Measurements from ENCODE around the gene MPZL1.

The MPZL1 gene

DNA sequence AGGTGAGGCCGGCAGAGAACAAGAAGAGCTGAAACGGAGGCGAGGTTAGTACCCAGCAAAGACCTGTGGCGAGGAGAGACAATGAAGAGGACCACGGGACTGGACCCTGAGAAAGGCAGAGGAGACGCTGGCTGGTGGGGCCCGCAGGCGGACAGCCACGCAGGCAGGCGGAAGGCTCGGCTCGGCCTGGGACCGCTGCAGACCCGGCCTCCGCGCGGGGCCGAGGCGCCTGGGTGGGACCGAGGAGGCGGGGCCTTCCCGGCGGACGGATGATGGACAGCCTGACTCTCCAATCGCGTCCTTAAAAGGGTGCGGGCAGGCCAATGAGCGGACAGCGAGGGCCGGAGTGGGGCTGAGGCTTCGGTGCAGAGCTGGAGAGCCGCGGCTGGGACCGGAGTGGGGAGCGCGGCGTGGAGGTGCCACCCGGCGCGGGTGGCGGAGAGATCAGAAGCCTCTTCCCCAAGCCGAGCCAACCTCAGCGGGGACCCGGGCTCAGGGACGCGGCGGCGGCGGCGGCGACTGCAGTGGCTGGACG lies at the start of gene MPZL1:
Gene MPZL1 (plus strand): TSS at position 366 of the 535 bp plus-strand sequence. CDS start 170 bp downstream, outside the sequence.
- DNase-seq = no peak

DNA sequence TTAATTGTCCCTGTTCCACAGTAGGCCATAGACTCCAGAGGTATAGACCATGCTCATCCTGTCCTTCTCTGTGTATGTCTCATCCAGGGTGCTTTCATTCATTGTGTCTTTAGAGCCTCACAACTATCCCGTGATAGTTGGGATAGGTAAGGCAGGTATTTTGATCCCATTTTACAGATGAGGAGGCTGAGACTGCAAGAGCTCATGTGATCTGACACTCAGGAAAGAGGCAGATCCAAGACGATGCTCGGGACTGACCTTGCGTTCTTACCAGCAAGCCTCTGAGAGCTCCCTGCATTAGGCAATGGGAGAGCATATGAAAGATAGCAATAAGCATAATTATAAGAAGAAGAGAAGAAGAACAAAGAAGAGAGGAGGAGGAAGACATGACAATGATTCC lies 49.0 kb upstream of the MPZL1 start:
- no peak for DNase-seq

GRCh38 chr1:167673265-167673664 lies 48.5 kb upstream of the MPZL1 start:
- DNase-seq = no peak

DNA sequence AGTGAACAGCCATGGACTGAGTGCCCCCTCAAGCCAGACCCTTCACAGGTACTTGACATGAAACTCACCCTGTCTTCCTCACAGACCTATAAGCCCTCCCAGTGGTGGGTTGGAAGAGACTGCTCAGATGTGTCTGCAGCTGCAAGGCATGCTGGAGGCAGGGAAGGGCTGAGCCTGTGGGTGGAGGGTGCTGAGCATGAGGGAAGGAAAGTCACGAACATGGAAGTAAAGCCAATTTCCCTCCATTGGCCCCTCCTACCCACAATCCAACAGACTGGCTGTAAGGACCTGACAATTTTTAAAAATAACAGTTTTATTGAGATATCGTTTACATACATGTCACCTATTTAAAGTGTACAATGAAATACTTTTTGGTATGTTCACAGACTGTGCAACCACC lies 47.6 kb upstream of the MPZL1 start:
- DNase-seq = no peak

DNA sequence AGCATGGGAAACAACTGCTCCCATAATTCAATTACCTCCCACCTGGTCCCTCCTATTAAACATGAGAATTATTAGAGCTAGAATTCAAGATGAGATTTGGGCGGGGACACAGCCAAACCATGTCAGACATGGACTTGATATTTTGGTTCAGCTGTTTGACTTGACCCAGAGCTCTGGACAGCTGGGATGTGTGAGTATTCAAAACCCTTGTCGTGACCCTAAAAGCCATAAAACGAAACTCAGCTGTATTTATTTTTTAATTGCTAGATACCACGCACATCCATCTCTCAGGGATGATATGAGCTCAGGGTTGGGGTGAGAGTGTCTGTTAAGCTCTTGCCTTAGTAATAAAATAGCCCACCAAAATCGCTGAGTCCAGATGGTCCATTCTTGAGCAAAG lies 46.3 kb upstream of the MPZL1 start:
- DNase-seq = no peak

DNA sequence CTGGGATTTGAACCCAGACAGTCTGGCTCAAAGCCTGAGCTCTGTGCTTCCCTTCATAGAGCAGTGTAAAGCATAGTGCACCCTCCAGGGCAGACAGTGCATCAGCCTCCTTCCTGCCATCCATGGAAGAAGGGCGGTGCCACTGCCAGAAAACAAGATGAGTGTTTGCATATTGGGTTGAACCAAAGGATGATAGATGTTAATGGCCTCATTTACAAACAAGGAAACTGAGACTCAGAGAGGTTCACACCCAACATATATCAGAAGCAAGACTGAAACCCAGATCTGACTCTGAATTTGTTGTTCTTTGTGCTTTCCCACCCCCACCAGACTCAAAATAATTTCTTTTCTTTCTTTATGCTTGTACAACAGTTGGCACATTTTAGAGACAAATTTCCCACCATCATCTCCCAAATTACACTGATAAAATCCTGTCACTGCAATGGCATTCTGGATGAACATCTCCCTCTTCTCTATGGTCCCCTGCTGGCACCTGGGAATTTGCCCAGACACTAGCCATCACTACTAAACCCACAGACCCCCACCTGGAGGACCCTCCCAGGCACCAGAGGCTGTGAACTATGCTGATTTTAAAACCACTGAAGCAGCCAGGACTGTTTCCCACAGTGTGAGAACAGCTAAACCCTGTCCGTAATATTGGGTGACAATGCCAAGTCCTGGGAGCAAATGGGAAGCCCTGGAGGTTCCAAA lies 45.4 kb upstream of the MPZL1 start:
- DNase-seq = peak; percentile 49

DNA sequence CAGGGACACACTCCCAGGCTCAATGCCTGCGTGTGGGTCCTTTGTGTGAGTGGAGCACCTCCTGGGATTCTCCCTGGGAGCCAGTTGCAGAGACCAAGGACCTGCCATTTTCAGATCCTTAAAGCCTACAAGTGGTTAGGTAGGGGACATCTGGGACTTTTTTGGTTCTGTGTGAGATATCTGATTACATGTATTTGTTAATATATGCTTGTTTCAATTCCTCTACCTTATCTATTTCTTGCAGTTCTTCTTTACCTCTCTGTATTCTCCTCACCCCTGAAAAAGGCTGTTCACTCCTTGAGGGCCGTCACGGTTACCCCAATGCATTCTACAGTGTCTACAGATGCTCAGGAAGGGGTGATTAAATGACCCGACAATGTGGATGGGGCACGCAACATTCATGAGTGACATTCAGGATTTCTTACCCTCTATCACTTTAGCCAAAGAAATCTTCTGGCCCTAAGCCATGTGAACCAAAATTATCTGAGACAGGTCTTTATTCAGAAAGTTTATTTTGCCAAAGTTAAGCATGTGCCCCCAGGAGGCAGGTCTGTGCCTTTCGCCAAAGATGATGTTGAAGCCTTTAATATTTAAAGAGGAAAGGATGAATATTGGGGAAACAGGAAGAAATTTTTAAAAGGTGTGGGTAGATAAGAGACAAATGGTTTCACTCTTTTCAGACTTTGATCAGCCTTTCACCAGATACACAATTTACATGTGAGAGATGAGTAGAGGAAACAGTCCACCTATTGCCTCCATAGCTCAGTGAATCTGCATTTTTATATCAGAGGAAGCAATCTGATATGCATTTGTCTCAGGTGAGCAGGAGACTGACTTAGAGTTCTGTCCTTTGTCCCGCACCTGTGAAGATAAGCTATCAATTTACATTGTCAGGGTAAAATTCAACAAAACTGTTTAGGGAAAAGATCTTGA lies 44.6 kb upstream of the MPZL1 start:
- no peak for DNase-seq

DNA sequence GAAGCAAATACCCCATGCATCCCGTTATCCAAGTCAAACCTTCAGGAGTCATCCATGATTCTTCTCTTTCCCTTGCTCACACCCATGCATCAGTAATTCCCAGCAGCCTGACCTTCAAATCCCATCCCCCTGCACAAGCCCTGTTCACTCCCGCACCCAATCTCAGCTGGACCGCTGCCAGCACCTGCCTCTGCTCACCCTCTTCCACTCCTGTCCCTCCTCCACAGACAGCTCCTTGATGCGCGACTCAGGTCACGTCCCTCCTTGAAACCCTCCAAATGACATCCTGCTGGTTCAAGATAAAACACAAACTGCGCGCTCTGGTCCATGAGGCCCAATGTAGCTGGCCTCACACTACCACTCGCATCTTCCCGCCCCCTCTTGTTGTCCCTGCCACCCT lies 43.4 kb upstream of the MPZL1 start:
- DNase-seq = no peak

- no peak for DNase-seq
These were observed 42.9 kb upstream of the MPZL1 start for GRCh38 chr1:167678838-167679237.

- no peak for DNase-seq
These were observed 42.1 kb upstream of the MPZL1 start for GRCh38 chr1:167679714-167680113.

DNA sequence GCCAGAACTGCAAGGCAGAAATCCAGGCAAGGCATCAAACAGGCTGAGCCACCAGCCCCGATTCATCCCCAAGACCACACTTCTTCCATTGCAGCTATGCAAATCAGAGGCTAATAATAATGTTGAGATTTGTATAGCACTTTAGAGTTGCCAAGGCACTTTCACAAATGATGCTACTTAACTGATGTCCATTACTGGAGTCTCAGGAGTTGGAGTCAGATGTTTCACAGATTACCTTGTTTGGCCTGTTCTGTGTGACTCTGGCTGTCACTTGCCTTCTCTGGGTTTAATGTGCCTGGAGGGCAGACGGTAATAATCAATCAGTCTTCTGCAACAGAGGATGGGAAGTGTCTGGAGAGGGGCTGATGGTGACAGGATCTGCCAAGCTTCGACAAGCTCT lies 40.8 kb upstream of the MPZL1 start:
- DNase-seq = no peak

DNA sequence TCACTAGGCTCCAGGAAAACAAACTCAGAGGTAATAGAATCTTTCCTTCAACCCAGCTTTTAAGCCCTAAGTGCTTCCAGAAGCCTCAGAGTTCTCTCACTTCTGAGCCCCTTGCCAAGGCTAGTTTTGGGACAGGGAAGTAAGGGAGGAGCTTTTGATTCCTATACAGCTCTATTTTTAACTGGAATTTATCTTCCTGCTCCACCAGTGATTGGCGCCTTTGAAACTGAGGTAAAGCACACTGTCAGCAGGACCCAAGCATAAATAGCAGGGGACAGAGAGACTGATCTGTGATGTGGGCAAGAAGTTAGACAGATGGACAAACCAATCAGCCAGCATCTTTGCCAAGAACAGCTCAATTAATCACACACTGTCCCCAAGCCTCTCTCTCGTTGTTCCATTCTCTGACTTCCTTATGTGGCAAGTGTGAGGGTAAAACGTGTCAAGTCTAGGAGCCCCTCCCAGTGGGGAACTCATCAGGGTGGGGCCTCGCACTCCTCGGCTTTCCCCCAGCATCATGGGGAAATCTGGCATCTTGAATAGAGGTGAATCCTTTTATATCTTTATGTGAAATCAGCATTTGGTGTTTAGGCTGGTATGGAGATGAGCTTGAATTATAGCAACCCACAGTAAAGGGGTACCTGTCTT lies 40.2 kb upstream of the MPZL1 start:
- DNase-seq = no peak

- DNase-seq = no peak
These were observed 38.6 kb upstream of the MPZL1 start for GRCh38 chr1:167683226-167683625.

DNA sequence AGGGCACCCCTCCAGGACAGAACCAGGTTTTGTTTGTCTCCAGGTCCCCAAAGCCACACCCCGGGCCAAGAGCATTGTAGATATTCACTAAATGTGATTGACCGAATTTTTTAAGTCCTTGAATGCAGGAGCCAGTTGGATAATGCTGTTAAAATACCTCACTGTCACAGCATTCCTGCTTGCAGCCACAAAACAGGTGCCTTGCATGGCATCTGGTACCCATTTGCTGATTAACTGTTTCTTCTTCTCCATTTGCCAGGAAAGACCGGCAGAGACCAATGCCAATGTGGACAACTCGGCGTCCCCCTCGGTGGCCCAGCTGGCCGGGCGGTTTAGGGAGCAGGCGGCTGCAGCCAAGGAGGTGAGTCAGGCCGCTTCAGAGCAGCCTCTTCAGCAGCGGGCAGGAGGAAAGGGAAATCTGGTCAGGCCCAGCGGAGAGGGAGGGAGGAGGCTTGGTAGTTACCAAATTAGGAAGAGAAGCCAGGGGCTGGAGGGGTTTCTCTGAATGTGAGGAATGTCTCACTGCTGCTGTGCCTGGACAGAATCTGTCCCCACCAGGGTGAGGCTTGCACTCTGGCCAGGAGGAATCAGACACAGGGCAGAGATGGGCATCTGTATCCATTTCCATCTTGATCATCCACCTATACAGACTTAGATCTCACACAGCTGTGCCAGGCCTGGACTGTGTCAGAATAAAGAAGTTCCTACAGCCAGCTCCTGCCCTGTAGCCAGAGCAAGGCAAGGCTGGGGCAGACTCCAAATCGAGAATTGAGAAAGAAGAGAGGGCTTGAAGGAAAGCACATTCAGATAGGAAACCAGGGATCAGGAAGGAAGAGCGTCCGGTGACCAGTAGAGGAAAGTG lies 37.9 kb upstream of the MPZL1 start:
- DNase-seq = no peak

DNA sequence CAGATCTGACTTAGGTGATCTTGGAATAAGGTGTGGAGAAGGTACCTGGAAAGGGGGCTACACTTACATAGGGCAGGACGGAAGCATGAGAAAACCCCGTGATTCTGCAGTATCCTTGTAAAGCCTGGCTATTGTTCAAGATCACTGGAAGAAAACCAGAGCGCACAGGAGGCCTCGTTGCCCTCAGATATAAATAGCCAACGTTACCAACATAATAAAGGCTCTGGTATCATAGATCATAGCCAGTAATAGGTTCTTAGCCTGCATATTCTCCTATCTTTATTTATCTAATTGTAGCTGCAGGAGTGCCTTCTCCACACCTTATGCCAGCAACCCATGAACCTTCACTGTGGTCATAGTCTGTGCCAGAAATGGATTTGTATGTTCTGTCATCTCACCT lies 35.9 kb upstream of the MPZL1 start:
- no peak for DNase-seq

DNA sequence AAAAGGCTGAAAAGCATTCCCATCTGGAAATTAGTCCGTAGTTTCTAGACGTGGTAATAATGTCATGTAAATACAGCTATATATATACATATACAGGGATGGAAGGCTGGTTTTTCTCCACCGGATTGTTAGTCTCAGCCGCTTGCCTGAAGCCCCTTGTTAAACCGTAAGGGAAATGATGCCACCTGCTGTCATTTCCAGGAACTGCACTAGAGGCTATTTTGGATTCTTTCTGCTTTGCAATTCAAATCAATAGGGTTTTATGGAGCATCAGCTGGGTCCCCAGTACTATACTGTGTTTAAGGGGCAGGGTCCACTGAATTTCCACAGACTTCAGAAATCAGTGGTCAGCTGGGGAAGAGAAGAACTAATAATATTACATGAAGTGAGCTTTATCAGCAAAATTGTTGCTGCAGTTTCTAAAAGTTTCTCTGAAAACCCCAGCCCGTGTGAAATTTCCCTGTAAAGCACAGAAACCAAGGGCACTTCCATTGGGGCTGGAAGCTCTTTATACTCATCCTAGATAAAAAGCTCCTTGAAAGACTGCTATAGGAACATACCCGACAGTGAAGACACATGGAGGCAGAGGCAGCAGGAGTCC lies 33.8 kb upstream of the MPZL1 start:
- DNase-seq = peak; percentile 16

- no peak for DNase-seq
These were observed 32.2 kb upstream of the MPZL1 start for GRCh38 chr1:167689567-167689920.

- no peak for DNase-seq
These were observed 31.7 kb upstream of the MPZL1 start for GRCh38 chr1:167690053-167690452.

DNA sequence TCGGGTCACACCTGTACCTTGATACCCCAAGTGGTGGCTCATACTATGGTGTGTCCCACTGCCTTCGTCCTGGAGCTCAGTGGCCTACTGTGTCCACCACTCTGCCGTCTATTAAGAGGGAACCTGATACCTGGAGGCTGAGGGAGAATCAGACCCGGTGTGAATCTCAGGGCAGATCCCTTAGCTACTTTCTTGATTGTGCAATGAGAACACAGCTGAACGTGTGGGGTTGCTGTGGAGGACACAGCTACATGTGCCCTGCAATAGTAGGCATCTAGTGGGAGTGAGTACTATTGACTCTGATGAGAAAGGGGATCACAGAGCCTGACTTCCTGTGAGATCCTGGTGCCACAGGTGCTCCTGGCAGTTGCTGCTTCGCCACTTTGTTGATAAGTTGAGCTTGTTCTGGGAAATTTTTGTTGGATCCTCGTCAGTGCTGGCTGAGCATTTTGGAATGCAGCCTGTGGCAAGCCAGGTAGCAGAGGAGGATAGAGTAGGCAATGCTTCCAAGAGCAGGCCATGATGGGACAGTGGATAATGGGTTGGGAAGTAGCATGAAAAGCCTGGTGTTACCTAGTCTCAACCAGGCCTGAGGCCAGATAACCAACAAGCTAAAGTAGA lies 28.2 kb upstream of the MPZL1 start:
- no peak for DNase-seq

GRCh38 chr1:167694691-167695090 lies 27.1 kb upstream of the MPZL1 start:
- DNase-seq = no peak

DNA sequence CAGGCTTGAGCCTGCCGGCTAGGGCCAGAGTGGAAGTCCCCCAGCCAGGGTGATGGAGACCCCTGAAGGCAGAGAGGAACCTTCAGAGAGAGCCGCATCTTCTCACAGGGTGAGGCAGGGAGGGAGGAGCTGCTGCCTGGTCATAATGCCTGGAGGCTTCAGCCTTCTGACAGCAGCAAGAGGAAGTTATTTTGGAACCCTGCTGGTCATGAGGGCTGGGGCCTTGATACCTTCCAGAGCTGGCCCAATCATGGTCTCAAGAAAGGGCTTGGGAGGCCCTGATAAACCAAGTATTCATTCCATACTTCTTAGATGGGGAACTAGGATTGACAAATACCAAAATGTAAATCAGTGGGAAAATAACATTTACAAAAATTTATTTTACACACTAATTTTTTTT lies 26.6 kb upstream of the MPZL1 start:
- no peak for DNase-seq
